Neural cell (in vitro differentiated cells): ENCODE measurements around the gene C17orf78.

Experiments used
- EP300 ChIP-seq: fragments of 450-650 bp; conservative IDR thresholded peaks from 2 replicates; pipeline ENCODE4 v1.6.1; 2014; ENCODE audit warnings: antibody characterized with exemption, mild to moderate bottlenecking, moderate library complexity; ENCODE audit not compliant: poor library complexity, severe bottlenecking
- EZH2 ChIP-seq: fragments of 200-600, 300-800 bp; shearing (Covaris generic), sonication (generic); IDR thresholded peaks from 2 replicates; pipeline ENCODE4 v1.6.1; 2014; ENCODE audit warnings: antibody characterized with exemption, low read length, borderline replicate concordance, mild to moderate bottlenecking; ENCODE audit not compliant: insufficient read depth, poor library complexity, severe bottlenecking
- MXI1 ChIP-seq: fragments of 450-650 bp; conservative IDR thresholded peaks from 2 replicates; pipeline ENCODE4 v1.6.1; 2014; ENCODE audit warnings: antibody characterized with exemption, mild to moderate bottlenecking; ENCODE audit not compliant: poor library complexity, severe bottlenecking
- POLR2AphosphoS5 ChIP-seq: IDR thresholded peaks from 2 replicates; pipeline ENCODE4 v1.6.1; 2012
- SMC3 ChIP-seq: fragments of 450-650 bp; conservative IDR thresholded peaks from 2 replicates; pipeline ENCODE4 v1.6.1; 2014; ENCODE audit warnings: antibody characterized with exemption, mild to moderate bottlenecking, moderate library complexity; ENCODE audit not compliant: poor library complexity
- TAF1 ChIP-seq: IDR thresholded peaks from 2 replicates; pipeline ENCODE4 v1.6.1; 2012; ENCODE audit warnings: low read depth
- TF ChIP-seq, protein P1 (sequence below): IDR thresholded peaks from 2 replicates; pipeline ENCODE4 v1.6.1; 2012; ENCODE audit warnings: borderline replicate concordance
- TF ChIP-seq, protein P2 (sequence below): fragments of 450-650 bp; IDR thresholded peaks from 2 replicates; pipeline ENCODE4 v1.5.1; 2014; ENCODE audit warnings: antibody characterized with exemption, mild to moderate bottlenecking, moderate library complexity; ENCODE audit not compliant: poor library complexity, severe bottlenecking

DNA sequence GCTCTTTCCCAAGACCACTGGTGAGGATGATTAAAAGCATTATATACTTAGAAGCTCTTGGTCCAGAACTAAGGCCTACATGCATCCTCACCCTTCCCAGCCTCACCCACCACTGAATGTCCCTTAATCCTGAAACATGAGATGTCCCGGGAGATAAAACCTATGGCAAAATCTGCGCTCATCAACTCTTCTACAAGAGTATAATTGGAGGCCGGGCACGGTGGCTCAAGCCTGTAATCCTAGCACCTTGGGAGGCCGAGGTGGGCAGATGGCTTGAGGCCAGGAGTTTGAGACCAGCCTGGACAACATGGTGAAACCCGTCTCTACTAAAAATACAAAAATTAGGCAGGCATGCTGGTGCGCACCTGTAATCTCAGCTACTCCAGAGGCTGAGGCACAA is 17.6 kb downstream of the C17orf78 start:
- TF ChIP-seq, protein P1, sequence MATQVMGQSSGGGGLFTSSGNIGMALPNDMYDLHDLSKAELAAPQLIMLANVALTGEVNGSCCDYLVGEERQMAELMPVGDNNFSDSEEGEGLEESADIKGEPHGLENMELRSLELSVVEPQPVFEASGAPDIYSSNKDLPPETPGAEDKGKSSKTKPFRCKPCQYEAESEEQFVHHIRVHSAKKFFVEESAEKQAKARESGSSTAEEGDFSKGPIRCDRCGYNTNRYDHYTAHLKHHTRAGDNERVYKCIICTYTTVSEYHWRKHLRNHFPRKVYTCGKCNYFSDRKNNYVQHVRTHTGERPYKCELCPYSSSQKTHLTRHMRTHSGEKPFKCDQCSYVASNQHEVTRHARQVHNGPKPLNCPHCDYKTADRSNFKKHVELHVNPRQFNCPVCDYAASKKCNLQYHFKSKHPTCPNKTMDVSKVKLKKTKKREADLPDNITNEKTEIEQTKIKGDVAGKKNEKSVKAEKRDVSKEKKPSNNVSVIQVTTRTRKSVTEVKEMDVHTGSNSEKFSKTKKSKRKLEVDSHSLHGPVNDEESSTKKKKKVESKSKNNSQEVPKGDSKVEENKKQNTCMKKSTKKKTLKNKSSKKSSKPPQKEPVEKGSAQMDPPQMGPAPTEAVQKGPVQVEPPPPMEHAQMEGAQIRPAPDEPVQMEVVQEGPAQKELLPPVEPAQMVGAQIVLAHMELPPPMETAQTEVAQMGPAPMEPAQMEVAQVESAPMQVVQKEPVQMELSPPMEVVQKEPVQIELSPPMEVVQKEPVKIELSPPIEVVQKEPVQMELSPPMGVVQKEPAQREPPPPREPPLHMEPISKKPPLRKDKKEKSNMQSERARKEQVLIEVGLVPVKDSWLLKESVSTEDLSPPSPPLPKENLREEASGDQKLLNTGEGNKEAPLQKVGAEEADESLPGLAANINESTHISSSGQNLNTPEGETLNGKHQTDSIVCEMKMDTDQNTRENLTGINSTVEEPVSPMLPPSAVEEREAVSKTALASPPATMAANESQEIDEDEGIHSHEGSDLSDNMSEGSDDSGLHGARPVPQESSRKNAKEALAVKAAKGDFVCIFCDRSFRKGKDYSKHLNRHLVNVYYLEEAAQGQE: no peak
- TF ChIP-seq, protein P2, sequence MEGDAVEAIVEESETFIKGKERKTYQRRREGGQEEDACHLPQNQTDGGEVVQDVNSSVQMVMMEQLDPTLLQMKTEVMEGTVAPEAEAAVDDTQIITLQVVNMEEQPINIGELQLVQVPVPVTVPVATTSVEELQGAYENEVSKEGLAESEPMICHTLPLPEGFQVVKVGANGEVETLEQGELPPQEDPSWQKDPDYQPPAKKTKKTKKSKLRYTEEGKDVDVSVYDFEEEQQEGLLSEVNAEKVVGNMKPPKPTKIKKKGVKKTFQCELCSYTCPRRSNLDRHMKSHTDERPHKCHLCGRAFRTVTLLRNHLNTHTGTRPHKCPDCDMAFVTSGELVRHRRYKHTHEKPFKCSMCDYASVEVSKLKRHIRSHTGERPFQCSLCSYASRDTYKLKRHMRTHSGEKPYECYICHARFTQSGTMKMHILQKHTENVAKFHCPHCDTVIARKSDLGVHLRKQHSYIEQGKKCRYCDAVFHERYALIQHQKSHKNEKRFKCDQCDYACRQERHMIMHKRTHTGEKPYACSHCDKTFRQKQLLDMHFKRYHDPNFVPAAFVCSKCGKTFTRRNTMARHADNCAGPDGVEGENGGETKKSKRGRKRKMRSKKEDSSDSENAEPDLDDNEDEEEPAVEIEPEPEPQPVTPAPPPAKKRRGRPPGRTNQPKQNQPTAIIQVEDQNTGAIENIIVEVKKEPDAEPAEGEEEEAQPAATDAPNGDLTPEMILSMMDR: no peak
- TF ChIP-seq EP300 (no peak), MXI1 (no peak), EZH2 (no peak), POLR2AphosphoS5 (no peak), SMC3 (no peak), TAF1 (no peak)
